ENCODE results near the gene PCNX3. TPM values are rescaled to one million over a fixed set of nuclear protein-coding genes. Genes with fewer than 3 reads are reported as not detected.

Gene PCNX3
- total RNA-seq, 4 donors from 2014 or later: 60.2 to 106 (median 81.3) TPM

GRCh38 chr11:65639623-65640482 lies 24.3 kb downstream of the PCNX3 start:
- Histone ChIP-seq H3K36me3 (peaks cover 0 to 27% (median 0%) of the 10 kb centered on the region in 3 donors), H3K4me1 (peaks cover 0 to 36% (median 22%) of the 10 kb centered on the region in 4 donors), H3K27me3 (no peaks in the 10 kb centered on the region), H3K4me3 (peak overlapping the region; percentile 36 to 78 (median 64)), H3K9me3 (no peaks in the 10 kb centered on the region), H3K27ac (peak overlapping the region; percentile 88 to 95 (median 94))
- DNase-seq: peak in 2 of 3 donors; percentile 96
- TF ChIP-seq, protein P1, sequence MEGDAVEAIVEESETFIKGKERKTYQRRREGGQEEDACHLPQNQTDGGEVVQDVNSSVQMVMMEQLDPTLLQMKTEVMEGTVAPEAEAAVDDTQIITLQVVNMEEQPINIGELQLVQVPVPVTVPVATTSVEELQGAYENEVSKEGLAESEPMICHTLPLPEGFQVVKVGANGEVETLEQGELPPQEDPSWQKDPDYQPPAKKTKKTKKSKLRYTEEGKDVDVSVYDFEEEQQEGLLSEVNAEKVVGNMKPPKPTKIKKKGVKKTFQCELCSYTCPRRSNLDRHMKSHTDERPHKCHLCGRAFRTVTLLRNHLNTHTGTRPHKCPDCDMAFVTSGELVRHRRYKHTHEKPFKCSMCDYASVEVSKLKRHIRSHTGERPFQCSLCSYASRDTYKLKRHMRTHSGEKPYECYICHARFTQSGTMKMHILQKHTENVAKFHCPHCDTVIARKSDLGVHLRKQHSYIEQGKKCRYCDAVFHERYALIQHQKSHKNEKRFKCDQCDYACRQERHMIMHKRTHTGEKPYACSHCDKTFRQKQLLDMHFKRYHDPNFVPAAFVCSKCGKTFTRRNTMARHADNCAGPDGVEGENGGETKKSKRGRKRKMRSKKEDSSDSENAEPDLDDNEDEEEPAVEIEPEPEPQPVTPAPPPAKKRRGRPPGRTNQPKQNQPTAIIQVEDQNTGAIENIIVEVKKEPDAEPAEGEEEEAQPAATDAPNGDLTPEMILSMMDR (IDR thresholded peaks at IDR 0.05): no peak
- TF ChIP-seq POLR2A (IDR thresholded peaks at IDR 0.05): no peak

DNA sequence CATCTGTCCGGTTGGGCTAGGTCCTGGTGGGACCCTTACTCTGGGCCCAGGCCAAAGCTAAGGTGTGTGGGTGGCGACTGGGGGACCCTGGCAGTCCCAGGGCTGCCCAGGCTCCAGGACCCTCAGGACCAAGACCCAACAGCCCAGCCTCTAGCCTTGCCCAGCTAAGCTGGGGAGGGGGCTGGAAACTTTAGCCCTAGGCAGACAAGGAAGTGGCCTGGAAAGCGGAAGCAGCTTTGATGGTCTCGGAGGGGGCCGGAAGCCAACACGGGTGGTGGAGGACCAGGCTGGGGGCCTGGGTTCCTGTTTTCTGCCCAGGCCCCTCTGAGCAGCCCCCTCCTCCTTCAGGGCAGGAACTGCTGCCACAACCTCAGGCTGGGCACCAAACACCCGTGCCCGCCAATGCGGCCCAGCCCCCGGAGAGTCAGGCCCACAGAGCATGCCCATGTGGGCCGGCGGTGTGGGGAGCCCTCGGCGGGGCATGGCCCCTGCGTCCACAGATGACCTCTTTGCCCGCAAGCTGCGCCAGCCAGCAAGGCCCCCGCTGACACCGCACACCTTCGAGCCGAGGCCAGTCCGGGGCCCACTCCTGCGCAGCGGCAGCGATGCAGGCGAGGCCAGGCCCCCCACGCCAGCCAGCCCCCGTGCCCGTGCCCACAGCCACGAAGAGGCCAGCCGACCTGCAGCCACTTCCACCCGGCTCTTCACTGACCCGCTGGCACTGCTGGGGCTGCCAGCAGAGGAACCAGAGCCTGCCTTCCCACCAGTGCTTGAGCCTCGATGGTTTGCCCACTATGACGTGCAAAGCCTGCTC lies 25.1 kb downstream of the PCNX3 start:
- peak overlapping the region; percentile 88 to 95 (median 94) for H3K27ac ChIP-seq
- H3K27me3 ChIP-seq: no peaks in the 10 kb centered on the region
- H3K9me3 ChIP-seq: no peaks in the 10 kb centered on the region
- H3K4me1 ChIP-seq: peaks cover 0 to 36% (median 22%) of the 10 kb centered on the region in 4 donors
- H3K4me3 ChIP-seq: peak overlapping the region; percentile 36 to 78 (median 64)
- DNase-seq: peak in 2 of 3 donors; percentile 88 to 91
- peaks cover 0 to 18% (median 0%) of the 10 kb centered on the region in 3 donors for H3K36me3 ChIP-seq
- TF ChIP-seq, protein P1 (IDR thresholded peaks at IDR 0.05): no peak
- TF ChIP-seq POLR2A (IDR thresholded peaks at IDR 0.05): no peak

- H3K36me3 ChIP-seq: peaks cover 0 to 11% (median 0%) of the 10 kb centered on the region in 3 donors
- peak overlapping the region; percentile 88 to 95 (median 94) for H3K27ac ChIP-seq
Observed at GRCh38 chr11:65641297-65642013, 25.9 kb downstream of the PCNX3 start.

GRCh38 chr11:65642014-65642671 lies 26.6 kb downstream of the PCNX3 start:
- Histone ChIP-seq H3K4me1 (peaks cover 0 to 38% (median 22%) of the 10 kb centered on the region in 4 donors), H3K4me3 (peak overlapping the region in 1 of 4 donors; percentile 78), H3K36me3 (peaks cover 0 to 8% (median 0%) of the 10 kb centered on the region in 3 donors), H3K9me3 (no peaks in the 10 kb centered on the region), H3K27ac (peak overlapping the region in 2 of 4 donors; percentile 88 to 95), H3K27me3 (no peaks in the 10 kb centered on the region)
- DNase-seq: peak in 1 of 3 donors; percentile 35
- no peak for TF ChIP-seq POLR2A (IDR thresholded peaks at IDR 0.05)
- TF ChIP-seq, protein P1 (IDR thresholded peaks at IDR 0.05): no peak

More at GRCh38 chr11:65641297-65642013, 25.9 kb downstream of the PCNX3 start:
- Histone ChIP-seq H3K4me1 (peaks cover 0 to 36% (median 22%) of the 10 kb centered on the region in 4 donors), H3K4me3 (peak overlapping the region; percentile 36 to 78 (median 64)), H3K27me3 (no peaks in the 10 kb centered on the region), H3K9me3 (no peaks in the 10 kb centered on the region)
- DNase-seq: no peak
- TF ChIP-seq, protein P1 (IDR thresholded peaks at IDR 0.05): no peak
- no peak for TF ChIP-seq POLR2A (IDR thresholded peaks at IDR 0.05)

Measured in Peyer's patch (tissue), 4 donors.